Measurements from ENCODE around the gene CAMKK2.
"Not testable (repeated sequence)": the region's sequence is repeated elsewhere in the genome, so short reads cannot be mapped to it uniquely, and the experiment has no call there.

CAMKK2 gene

DNA sequence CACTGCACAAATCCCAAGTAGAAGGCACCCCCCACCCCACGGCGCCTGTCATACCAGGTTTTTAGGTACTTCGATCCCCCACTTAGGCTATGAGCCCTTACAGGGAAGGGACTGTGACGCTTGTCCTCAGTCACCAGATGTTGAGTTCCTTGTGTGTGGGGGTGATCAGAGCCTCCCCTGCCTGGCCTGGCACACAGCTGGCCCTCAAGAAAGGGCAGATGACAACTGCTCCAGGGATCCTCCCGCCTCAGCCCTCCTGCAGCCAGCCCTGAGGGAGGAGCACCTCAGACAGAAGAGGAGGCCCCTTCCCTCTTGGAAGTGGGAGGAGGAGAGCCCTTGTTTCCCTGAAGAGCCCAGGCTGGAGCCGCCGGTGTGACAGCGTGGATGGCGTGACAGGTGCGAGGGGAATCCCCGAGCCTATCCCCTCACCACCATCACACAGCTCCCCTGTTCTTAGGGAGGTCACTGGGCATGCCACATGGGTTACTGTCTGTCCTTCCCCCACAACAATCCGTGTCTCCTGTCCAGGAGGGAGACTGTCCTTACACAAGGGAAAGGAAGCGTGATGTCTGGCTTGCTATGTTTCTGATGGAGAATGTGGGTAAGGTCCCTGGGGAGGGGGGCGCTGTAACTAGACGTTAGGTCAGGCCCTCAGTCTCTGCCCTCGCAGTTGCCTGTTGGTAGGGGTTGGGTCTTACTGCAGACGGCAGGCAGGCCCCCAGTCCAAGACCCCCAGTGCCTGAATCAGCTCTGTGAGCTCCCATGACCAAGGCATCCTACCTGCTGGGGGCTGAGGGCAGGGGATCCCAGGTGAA is 55.1 kb downstream of the CAMKK2 start:
- DNase-seq = no peak

DNA sequence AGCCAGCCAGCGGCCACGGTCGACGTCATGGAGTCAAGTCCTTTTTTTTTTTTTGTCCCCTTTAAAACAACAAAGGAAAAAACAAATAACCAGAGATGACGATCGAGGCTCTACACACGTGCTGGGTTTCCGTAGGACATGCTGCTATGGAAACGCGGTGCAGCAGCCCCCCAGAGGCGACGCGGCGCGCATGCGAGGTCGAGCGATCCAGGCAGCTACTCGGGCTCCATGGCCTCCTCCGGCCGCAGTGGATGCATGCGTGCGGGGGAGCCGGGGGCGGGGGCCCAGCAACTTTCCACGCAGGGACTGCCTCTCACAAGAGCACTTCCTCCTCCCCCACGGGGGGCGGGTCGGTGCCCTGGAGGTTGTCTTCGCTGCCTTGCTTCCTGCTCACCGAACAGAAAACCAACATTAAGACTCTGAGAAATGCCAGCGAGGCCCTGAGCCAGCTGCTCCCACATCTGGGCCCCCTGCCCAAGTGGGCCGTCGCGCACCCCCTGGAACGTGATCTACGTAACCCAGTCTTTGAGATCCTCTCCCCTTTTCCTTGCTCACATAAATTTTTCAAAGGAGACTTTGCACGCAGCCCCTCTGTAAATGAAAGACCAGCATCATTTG is 55.9 kb downstream of the CAMKK2 start:
- DNase-seq = no peak

DNA sequence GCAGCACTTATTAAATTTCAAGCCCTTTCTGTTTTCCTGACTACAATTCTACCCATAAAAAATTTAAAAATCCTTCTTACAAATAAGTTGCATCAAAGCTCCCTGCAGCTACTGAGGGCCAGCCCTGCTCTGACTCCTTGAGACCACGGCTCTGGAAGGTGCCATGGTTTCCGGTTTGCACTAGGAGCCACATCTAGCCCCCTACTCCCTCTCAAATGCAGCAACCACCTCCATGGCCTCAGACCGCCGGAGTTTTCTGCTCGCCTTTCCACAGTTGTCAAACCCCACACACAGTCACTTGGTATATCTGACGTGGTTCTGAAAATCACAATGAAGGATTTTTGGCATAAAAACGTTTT is 56.5 kb downstream of the CAMKK2 start:
- no peak for DNase-seq

DNA sequence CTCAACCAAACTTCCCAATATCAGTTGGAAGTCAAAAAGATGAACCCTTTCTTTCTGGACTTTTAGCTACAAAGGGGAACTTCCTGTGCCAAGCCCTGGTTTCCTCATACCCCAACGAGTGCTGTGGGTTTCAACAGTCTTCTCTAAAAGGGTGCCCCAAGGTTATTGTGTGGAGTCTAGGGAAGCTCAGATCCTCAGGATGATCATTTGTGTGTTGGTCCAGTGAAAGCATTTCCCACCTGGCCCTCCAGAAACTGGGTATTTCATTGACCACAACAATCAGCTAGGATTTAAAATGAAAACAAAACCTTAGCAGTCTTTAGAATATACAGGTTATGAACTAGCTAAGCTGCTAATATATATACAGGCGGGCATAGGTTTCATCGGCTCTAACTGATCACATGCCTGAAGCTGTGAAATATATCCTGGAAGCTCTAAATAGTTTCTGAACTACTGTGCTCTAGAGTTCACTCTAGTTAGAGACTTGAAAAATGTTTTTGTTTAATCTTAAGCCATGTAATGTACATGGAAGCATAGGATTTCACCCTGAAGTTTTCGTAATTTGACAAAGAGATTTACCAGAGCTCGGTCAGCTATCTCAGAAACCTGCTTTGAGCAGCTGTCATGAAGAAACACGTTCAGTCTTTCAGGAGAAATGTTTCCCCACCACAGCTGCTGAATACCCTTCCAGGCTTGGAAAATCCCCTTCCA is 57.0 kb downstream of the CAMKK2 start:
- DNase-seq = no peak

DNA sequence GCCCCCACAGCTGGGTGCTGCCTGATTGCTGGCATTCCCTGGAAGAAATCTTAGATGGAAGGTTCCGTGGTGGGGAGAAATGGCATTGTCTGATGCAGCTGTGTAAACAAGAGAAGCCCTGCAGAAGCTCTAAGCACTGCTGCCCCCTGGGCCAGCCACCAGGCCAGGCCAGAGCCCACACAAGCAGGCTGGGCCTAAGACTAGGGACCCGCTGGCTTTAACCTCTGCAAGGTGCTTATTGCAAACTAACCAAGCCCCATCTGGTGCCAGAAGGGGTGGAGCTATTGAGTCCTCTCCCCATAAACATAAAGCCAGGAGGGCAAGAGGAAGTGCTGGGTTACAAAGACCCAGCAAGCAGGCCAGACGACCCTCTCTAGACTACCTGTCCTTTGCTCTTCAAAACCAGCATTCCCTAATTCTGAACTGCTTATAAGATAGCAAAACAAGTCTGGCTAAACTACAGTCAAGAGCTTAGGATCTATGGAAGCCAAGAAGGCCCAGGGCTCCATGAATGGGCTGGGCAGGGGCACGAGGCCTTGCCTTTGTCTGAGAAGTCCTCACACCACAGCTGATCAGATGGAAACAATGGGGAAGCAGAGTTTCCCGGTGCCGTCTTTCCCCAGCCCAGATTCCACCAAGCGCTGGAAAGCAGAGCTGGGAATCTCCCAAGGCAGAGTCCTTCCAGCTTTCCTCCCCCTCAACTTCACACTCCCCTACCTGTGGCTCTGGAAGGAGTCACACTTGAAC is 57.7 kb downstream of the CAMKK2 start:
- peak; percentile 35 to 43 for DNase-seq

DNA sequence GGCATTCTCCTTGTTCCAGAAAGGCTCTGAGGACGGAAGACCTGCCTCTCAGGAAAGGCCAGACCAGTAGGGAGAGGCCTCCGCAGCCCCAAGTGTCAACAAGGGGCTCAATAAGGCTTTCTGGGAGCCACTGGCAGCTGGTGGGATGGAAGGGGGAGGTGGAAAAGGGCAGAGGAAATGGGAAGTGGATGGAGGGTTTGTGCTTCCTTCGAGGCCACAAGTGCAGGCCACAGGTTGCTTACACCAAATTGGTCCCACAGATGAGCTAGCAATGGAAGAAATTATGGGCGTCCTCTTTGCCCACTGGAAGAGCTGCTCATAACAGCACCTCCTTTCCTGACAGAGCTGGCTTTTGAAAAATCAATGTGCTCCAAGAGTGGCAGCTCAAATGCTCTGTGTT is 58.4 kb downstream of the CAMKK2 start:
- no peak for DNase-seq

DNA sequence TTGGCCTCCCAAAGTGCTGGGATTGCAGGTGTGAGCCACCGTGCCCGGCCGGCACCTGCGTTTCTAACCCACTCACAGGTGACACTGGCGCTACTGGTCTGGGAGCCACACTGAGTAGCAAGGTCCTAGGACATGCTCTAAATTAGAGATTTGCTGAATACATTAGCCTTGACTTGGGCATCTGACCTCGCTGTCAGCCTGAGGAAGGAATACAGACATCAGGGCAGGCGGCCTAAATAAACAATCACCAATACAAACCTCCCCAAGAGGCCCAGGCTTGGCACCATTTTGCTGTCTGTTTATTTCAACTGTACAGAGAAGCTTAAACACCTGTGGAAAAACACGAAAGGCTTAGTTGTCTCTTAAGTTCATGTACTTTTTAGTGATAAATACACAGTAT is 59.1 kb downstream of the CAMKK2 start:
- DNase-seq = no peak

DNA sequence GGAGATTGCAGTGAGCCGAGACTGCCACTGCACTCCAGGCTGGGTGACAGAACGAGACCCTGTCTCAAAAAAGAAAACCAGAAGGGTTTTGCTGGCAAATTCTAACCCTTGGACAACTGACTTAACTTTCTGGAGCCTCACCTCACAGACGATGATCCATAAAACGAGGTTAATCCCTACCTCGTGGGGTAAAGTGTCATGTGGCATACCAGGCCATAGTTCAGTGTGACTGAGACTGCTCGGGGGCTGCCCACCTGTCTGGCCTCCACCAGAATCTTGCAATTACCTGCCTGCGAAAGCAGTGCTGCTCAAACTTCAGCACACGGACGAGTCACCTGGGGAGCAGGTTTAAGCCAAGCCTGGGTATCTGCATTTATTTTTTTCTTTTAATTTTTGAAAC is 59.7 kb downstream of the CAMKK2 start:
- DNase-seq = no peak

DNA sequence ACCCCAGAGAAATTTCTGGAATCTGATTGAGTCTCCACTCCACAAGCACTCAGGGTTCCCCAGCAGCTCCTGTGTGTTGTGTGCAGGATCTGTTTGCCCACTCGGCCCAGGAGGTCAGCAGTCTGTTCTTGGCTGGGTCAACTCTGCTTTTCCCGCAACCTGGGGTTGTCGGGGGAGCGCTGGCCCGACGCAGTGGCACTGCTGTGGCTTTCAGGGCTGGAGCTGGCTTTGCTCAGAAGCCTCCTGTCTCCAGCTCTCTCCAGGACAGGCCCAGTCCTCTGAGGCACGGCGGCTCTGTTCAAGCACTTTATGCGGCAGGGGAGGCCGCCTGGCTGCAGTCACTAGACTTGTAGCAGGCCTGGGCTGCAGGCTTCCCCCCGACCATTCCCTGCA is 62.9 kb downstream of the CAMKK2 start:
- no peak for DNase-seq

DNA sequence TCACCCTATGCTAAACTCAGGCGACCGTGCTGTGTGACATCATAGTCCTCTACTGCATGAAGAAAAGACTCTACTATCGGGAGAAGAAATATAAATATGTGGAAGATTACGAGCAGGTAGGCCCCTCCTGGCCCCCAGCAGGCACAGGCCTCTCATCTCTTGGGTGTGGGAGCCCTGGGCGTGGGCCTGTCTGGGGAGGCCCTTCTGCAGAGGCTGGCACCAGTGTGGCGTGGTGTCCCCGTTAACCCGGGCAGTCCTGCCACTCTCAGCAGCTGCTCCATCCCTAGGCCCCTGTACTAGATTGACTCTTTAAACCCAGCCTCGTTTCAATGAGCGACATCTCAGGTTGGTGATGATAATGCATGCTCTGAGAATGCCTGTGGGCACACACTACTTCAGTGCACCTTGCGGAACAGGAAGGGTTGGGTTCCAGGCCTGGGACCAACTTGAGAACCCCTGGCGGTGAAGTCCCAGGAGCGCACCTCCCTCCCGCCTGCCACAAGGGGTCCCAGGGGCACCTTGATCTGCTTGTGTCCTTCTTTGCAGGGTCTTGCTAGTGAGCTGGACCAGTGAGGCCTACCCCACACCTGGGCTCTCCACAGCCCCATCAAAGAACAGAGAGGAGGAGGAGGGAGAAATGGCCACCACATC is 63.4 kb downstream of the CAMKK2 start:
- DNase-seq = no peak

DNA sequence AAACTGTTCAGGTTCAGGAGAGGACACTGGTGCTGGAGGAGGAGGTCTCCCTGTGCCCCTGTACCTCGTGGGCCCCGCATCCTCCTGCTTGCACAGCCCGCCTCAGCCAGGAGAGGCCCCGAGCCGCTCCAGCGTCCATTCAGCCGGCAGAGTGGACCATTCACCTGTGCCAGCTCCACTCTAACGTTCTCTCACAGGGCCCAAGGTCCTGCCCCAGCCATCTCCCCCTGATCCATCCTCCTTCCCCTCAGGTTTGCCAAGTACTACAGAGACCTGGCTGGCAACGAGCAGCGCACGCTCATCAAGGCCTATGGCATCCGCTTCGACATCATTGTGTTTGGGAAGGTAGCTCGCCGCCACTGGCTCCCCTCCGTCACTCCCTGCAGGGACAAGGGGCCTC is 64.3 kb downstream of the CAMKK2 start:
- DNase-seq = no peak

DNA sequence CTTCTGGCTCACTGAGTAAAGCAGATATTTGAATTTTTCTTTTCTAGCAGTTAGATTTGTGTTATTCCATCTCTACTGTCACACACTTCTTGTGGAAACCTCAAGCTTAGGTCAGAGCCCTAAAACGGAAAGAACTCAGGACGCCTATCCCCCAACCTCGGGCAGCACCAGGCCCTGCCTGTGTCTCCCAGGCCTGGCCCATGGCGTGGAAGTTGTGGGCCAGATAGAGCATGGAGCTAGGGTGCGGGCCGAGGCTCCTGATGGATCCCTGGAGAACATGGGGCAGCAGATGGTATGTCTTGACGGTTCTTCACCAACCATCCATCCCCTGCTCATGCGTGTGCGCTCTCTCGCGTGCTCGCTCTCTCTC is 66.0 kb downstream of the CAMKK2 start:
- DNase-seq = no peak

DNA sequence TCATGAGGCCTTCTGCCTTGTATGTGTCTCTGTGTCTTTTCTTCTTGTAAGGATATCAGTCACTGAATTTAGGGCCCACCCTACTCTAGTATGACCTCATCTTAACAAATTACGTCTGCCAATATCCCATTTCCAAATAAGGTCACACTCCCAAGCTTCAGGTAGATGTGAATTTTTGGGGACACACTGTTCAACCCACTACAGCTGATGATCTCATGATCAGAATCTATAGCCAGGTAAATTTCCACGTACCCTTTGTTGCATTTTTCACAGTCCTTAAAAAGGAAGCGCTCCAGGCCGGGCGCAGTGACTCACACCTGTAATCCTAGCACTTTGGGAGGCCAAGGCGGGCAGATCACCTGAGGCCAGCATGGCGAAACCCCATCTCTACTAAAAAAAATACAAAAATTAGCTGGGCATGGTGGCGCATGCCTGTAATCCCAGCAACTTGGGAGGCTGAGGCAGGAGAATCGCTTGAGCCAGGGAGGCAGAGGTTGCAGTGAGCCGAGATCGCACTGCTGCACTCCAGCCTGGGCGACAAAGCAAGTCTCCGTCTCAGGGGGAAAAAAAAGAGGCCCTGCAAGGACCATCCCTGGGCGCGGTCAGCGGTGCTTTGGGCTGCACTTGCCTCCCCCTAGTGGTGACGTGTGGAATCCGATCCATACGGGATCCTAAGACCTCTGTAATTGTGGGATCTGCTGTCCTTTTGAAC is 66.5 kb downstream of the CAMKK2 start:
- DNase-seq = peak; percentile 22 to 64

DNA sequence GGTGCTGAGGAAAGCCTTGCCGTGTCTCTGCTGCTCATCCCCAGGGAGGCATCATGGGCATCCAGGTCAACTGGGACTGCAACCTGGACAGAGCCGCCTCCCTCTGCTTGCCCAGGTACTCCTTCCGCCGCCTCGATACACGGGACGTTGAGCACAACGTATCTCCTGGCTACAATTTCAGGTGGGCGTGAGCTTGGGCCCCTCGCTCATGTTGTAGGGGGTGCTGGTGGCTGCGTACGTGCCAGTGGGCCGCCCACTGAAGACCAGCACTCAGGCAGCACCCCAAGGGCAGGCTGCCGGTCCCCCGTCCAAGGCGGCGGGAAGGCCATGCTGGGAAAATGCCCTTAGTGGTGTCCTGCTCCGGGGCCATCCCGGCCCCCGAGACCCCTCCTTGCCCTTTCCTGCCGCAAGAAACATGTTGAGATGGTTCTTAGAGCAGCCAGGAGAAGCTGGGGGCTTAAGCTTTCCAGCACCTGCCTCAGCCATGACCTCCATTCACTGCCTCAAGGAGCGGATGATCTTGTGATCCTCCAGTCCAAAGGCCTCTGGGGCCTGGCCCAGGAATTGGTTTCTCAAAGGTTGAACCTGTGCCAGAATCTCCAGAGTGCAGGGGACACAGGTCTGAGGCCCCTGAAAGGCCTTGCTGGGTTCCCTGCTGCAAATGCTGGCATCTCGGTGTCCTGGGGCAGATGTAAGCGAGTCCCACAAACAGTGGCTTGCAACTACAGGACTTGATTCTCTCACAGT is 67.4 kb downstream of the CAMKK2 start:
- DNase-seq = no peak

DNA sequence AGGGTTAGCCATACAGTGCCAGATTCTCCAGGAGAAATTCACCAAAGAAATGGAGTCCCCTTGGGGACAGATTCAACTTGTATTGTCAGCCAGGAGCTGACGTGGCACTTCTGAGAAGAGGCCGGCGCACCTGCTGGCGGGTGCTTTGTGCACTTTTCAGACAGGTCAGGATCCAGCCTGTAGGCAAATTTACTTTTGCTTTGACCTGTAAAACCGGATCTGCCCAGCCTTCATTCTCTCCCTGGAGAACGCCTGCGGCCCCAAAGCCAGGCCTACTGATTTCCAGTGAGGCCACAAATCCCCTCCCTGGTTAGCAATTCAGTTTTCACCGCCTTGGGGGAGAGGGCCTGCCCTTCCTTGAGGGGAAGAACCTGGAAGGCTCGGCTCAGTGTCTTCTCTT is 69.2 kb downstream of the CAMKK2 start:
- peak in 1 of 2 experiments; percentile 21 for DNase-seq

DNA sequence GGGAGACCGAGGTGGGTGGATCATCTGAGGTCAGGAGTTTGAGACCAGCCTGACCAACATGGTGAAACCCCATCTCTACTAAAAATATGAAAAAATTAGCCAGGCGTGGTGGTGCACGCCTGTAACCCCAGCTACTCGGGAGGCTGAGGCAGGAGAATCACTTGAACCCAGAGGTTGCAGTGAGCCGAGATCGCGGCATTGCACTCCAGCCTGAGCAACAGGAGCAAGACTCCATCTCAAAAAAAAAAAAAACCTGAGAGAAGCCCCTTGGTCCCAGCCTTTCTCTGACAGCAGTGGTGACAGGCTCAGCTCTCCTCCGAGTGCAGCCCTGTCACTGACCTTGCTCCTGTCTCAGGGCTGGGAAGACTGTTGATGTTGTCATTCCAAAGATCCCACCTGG is 69.6 kb downstream of the CAMKK2 start:
- not testable (repeated sequence) for DNase-seq

DNA sequence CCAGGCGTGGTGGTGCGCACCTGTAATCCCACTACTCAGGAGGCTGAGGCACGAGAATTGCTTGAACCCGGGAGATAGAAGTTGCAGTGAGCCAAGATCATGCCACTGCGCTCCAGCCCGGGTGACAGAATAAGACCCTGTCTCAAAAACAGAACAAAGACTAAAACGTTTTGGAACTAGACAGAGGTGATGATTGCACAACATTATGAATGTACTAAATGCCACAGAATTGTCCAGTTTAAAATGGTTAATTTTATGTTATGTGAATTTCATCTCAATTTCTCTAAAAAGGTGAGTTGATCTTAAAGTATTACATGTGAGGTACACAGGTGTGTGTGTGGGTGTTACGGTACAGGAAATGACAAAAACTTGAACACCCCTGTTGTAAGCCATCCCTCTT is 70.1 kb downstream of the CAMKK2 start:
- no peak for DNase-seq

DNA sequence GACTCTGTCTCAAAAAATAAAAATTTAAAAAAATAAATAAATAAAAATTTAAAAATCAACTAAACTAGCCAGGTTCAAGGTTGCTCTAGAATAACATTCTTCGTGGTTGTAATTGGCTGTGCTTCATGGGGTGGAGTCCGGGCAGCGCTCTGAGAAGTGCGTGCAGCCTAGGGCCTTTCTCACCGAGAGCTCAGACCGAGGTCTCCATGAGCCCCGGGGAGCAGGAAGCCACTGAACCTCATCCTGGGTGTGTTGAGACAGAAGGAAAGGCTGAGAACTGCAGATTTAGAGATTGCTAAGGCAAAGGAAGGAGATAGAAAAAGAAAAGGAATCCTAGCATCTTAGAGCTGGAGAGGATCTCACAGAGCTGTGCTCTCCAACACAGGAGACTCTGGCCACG is 71.9 kb downstream of the CAMKK2 start:
- no peak for DNase-seq

DNA sequence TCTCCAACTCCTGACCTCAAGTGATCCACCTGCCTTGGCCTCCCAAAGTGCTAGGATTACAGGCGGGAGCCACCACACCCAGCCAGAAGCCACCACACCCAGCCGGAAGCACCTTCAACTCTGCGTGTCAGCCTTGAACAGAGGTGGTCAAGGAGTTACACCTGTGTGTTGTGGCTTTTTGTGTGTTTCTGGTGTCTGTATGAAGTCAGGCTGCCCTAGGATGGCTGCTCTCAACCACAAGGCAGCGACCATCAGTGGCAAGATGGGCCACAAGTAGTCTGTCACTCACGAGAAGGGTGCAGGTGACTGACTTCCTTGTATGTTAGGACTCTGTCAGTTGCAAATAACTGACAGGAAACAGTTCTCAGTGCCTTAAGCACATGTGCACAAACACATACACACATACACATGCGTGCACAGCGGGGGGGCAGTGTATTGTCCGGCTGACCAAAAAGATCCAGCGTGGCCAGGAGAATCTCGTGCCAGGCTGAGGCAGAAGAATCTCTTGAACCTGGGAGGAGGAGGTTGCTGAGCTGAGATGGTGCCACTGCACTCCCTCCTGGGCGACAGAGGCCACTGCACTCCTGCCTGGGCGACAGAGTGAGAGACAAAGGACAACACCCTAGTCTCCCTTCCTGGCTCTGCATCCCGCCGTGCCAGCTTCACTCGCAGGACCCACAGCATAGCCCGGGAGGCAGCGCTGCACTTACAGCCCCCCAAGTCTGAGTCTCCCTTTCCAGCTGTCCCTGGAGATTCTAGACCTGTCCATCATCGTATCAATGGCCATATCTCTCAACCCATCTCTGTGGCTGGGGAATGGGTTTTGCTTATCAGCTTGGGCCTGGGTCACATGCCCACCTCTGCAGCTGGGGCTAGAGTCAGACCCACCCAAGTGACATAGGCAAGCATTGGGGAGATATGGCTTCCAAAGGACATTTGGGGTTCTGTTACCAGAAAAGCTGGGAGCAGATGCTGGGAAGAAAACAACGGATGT is 72.9 kb downstream of the CAMKK2 start:
- DNase-seq = no peak

DNA sequence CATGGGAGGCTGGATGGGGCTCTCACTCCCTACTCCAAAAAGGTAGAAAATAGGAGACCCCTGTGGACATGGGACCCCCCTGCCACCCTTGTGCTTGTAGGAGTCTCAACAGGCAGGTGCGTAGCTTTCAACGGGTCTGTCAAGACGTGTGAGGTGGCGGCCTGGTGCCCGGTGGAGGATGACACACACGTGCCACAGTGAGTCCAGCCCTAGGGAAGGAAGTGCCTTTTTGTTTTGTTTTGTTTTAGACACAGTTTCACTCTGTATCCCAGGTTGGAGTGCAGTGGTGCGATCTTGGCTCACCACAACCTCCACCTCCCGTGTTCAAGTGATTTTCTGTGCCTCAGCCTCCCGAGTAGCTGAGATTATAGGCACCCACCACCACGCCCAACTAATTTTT is 73.7 kb downstream of the CAMKK2 start:
- no peak for DNase-seq
